ENCODE results near the gene PCCA.
"Not testable (repeated sequence)": the region's sequence is repeated elsewhere in the genome, so short reads cannot be mapped to it uniquely, and the experiment has no call there.

Gene PCCA

DNA sequence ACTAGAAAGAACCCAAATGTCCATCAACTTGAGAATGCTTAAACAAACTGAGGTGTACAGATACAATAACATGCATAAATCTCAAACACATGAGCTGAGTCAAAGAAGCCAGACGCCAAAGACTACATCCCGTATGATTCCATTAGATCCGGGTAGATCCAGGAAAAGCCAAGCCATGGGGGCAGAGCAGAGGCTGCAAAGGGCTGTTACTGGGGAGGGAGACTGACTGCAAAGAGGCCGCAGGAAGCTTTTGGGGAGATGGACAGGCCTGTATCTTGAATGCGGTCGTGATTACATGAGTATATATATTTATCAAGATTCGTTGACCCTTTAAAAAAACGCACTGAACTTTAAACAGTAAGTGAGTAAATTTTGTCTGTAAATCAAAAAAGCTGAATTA lies 471.0 kb downstream of the PCCA start:
- DNase-seq, result no peak

DNA sequence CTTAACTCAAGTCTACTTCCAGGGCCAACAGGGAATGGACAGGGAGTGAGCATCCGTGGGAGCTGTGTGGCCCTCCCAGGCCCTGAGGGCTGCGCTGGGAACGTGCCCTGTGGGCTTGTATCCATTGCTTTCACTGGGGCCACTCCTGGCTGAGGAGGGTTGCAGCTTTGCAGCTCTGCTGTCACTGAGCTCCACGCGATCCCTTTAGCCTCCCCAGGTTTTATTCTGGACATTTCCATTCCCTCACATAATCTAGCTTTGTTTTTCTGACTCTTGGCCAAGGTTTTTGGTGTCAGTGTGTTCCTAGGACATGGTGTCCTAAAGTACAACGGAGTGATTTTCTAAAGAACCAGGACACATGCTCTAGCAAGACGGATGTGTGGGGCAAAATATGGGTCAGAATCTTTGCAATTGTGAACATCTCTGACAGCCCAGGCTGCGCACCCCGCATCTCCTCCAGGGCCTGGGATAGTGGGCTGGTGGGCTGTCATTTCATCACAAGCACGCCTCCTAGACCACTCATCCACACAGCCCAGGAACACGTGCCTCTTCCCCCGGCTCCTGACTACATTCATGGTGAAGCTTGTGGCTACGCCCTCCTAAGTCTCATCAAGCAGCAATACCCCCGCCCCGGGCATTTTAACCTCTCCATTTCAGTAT lies 471.7 kb downstream of the PCCA start:
- no peak for DNase-seq

DNA sequence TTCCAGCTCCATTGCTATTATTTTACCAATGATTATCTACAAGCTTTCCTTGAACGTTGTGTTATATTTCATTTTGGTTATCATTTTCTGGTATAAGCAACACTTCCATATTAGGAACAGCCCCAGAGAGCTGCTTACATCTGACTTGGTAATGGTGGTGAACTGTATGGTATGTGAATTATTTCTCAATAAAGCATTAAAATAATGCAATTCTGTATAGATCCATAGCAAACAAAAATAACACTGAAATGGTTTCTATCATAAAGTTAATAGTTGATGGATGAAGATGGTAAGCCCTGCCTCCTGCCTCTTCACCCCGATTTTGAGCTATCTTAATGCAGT lies 472.2 kb downstream of the PCCA start:
- no peak for DNase-seq

DNA sequence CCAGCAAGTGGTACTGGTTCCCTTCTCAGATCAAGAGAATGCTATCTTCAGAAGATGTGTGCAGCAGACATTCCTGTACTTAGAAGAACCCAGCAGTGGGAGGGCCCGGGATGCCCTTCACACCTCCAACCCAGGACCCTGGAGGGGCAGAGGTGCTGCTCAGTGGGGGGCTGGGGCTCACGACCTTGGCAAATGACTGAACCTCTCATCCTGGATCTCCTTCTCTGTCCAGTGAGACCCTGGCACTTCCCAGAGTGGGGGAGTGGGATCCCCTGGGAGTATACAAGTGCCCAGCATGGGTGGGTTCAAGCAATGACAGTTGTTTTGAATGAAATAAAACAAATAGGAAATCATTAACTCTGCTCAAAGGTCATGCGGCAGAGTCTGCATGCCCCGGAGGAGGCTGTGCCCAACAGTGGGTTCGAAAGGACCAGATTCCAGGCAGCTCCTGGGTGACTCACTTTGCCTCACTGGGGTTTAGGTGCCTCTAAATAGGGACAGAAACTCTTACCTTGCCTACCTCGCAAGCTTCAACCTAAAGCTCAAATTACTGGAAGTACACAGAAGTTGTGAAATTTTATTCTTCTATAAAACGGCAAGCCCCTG lies 472.8 kb downstream of the PCCA start:
- no peak for DNase-seq

DNA sequence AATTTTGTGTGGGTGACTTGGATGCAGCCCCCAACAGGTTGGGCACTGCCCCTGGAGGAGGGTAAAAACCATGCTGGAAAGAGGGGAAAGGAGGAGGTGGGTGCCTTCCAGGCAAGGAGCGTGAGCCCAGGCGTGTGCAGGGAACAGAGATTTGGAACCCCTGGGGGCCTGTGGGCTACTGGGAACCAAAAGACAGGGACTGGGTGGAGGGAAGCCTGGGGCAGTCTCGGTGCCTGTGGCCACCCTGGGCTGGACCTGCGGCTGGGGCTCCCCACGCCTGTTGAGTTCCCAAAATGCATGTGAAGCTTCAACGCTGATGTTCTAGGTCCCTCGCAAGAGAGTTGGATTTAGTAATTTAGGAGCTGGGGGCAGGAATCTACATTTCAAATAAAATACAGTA lies 474.9 kb downstream of the PCCA start:
- DNase-seq, result no peak

DNA sequence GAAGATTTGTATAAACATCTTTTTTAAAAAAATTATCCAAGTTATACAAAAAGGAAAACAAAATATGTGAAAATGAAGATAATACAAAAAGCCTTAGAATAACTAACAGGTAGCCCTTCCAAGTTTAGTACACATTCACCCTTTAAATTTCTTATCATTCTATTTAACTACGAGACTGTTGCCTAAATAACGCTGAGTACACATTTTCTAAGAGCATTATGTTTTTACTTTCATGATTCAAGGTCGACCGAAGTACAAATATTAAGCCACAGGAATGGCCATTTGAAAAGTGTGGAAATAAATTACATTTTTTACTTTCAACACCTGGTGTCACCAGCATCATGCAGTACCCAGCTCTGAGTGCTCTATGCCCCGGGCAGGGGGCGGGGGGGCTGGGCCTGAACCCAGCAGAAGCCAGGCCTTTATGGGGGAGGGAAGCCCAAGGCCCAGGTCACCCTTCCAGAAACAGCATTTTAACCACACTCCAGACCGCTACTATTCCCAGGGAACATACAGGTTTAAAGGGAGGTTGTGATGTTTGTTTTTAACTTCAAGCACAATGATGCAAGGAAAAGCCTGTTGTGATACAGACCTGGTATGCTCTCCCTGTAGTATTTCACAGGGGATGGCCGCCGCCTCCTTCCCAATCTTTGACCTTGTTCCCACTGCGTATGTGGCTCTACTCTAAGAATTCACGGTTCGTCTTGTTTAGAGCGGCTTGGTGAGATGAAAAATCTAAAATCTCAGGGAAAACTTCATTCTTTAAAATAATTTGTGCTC lies 475.7 kb downstream of the PCCA start:
- DNase-seq, result no peak

DNA sequence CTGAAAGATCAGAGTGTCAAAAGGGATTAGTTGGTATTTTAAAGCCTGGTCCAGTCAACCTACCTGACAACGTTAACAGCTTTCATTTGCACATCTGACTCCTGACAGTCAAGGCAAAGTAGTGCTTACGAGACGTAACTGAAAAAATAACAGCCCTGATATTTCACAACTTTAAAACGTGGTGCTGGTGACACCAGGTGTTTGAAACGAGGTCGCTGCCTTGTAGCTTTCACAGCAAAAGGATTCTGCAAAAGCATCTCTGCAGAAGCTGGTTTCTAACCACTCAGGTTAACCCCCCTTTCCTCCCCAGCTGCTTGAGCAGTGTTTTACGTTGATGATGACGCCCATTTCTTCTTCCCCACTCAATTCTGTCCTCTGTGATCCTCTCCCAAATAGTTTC lies 476.4 kb downstream of the PCCA start:
- no peak for DNase-seq

DNA sequence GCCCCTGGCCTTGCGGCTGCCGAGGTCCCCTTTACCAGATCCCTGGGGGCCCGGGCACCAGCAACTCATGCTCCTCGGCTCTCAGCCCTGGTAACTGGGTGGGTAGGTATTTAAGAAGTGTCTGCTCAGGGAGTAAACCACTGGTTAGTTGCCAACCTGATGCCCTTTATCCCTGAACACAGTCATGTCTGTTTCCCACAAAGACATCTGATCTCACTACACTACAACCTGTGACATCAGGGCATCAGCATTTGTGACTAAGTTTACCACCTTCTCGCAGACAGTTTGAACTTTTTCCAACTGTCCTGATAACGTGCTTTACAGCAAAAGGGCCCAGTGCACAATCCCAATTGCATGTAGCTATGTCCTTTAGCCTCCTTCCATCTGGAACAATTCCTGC lies 477.6 kb downstream of the PCCA start:
- DNase-seq, result no peak

DNA sequence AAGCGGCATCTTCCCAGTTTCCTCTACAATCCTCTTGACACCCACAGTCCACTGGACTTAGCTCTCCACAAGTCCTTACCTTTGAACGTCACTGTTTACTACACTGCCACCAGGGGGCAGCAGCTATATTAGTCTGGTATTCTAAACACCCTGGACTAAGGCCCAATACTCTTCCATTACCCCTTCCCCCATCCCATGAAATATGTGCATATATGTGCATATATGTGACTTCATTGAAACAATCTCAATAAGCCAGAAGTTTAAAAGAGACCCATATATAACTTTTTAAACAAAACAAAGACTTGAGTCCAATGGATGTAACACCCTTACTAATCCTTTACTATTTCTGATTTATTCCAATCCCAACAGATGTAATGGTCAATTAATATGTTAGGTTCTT lies 484.2 kb downstream of the PCCA start:
- peak; percentile 68 for DNase-seq

DNA sequence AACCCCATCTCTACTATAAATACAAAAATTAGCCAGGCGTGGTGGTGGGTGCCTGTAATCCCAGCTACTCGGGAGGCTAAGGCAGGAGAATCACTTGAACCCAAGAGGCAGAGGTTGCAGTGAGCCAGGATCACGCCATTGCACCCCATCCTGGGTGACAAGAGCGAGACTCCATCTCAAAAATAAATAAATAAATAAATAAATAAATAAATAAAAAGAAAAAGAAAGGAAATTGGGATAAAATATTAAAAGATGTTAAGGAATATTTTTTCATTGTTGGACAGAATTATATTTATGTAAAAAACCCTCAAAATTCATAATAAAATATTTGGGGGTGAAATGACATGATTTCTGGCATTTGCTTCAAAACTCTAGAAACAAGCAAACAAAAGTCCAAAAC lies 488.3 kb downstream of the PCCA start:
- DNase-seq, result not testable (repeated sequence)

Data from EL (cell line).